ENCODE measurements around the gene POU3F1. TPM values are rescaled to one million over a fixed set of nuclear protein-coding genes. Genes with fewer than 3 reads are reported as not detected.

POU3F1 gene
- total and polyA plus RNA-seq, 10 of the 15 experiments (the other 5 are each of a cell fraction or from before 2014, with no cell fraction given), result 0.04 to 0.53 (median 0.10) TPM; not detected in 3

DNA sequence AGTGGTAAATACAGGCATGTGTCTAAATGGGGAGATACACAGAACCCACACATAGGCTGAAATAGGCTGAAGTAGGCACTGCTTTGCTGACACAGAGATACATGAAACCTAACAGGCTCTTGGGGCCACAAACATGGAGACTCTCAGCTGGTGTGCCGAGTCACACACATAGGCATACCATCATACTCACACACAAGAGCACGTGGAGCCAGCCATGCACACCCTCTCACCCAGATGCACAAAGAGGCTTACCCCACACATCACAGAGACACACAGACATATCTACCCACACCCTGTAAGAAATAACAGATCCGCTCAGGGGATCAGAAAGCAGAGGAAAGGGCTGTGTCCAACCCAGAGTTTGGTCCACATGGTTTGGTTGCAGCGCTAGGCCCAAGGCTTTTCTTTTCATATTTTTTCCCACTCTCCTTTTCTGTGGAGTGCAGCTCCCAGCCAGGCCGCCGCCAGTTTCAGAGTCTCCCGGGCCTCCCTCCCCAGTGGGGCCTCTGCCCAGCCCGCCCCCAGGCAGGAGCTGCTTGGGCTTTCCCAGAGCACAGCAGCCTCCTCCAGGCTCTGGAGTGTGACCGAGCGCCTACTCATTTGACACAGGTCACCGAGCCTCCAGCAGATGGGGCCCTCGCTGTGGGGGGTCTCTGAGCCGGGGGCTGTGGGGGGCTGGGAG, 3.9 kb upstream of the POU3F1 start (continued):
- TF ChIP-seq, protein P1, sequence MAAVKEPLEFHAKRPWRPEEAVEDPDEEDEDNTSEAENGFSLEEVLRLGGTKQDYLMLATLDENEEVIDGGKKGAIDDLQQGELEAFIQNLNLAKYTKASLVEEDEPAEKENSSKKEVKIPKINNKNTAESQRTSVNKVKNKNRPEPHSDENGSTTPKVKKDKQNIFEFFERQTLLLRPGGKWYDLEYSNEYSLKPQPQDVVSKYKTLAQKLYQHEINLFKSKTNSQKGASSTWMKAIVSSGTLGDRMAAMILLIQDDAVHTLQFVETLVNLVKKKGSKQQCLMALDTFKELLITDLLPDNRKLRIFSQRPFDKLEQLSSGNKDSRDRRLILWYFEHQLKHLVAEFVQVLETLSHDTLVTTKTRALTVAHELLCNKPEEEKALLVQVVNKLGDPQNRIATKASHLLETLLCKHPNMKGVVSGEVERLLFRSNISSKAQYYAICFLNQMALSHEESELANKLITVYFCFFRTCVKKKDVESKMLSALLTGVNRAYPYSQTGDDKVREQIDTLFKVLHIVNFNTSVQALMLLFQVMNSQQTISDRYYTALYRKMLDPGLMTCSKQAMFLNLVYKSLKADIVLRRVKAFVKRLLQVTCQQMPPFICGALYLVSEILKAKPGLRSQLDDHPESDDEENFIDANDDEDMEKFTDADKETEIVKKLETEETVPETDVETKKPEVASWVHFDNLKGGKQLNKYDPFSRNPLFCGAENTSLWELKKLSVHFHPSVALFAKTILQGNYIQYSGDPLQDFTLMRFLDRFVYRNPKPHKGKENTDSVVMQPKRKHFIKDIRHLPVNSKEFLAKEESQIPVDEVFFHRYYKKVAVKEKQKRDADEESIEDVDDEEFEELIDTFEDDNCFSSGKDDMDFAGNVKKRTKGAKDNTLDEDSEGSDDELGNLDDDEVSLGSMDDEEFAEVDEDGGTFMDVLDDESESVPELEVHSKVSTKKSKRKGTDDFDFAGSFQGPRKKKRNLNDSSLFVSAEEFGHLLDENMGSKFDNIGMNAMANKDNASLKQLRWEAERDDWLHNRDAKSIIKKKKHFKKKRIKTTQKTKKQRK (IDR thresholded peaks at IDR 0.05; ENCODE audit: low read depth, low read length), result no peak
- TF ChIP-seq BCL11A (IDR thresholded peaks at IDR 0.05; ENCODE audit: low read depth, low read length) (no peak), CBX5 (IDR thresholded peaks at IDR 0.05; ENCODE audit: low read depth) (no peak), SMAD1 (IDR thresholded peaks at IDR 0.05; ENCODE audit: low read depth, partially characterized antibody) (no peak), RAD21 (IDR thresholded peaks at IDR 0.05; ENCODE audit: insufficient read depth, low read depth, low read length) (peak; percentile 22; the same call in 1 of the 2 replicates), ZNF207 (IDR thresholded peaks at IDR 0.05; ENCODE audit: borderline replicate concordance) (no peak)
- TF ChIP-seq, protein P2, sequence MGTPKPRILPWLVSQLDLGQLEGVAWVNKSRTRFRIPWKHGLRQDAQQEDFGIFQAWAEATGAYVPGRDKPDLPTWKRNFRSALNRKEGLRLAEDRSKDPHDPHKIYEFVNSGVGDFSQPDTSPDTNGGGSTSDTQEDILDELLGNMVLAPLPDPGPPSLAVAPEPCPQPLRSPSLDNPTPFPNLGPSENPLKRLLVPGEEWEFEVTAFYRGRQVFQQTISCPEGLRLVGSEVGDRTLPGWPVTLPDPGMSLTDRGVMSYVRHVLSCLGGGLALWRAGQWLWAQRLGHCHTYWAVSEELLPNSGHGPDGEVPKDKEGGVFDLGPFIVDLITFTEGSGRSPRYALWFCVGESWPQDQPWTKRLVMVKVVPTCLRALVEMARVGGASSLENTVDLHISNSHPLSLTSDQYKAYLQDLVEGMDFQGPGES (IDR thresholded peaks at IDR 0.05), result no peak

Data from GM12878 (cell line).